Fibroblast of lung (primary cell): ENCODE results near the gene GAS2L1. TPM values are rescaled to one million over a fixed set of nuclear protein-coding genes. Genes with fewer than 3 reads are reported as not detected.

Experiments
- DNase-seq, 2 donors: peaks; one replicate each; pipeline versions ENCODE4 v3.0.0 to v3.0.0-alpha.2; 2010; ENCODE audit warnings: low read depth in 2 of 2
- H2AFZ ChIP-seq: 2 replicates; pipeline ENCODE4 v1.5.1; 2012; ENCODE audit warnings: low read length, control low read depth, inconsistent platforms
- H3K27ac ChIP-seq: 2 replicates; pipeline ENCODE4 v1.5.1; 2011; ENCODE audit warnings: low read length, control low read depth; ENCODE audit not compliant: insufficient read depth
- H3K27me3 ChIP-seq: 2 replicates; pipeline ENCODE4 v1.5.1; 2011; ENCODE audit warnings: mild to moderate bottlenecking, low read length; ENCODE audit not compliant: control insufficient read depth, insufficient read depth
- H3K36me3 ChIP-seq: 2 replicates; pipeline ENCODE4 v1.5.1; 2011; ENCODE audit warnings: low read length; ENCODE audit not compliant: control insufficient read depth, insufficient read depth
- H3K4me1 ChIP-seq: 2 replicates; pipeline ENCODE4 v1.5.1; 2011; ENCODE audit warnings: low read length; ENCODE audit not compliant: control insufficient read depth, insufficient read depth; ENCODE audit errors: extremely low read depth
- H3K4me2 ChIP-seq: 2 replicates; pipeline ENCODE4 v1.5.1; 2011; ENCODE audit warnings: low read length, control low read depth; ENCODE audit not compliant: insufficient read depth; ENCODE audit errors: extremely low read depth
- H3K4me3 ChIP-seq, 4 experiments: fragments of 200-600 bp in 1 of 4; sonication (generic) in 1 of 4; replicated peaks in 1 of 4; 2 replicates each; pipeline ENCODE4 v1.5.1; 2011 to 2016; ENCODE audit warnings: low read length in 4 of 4, low read depth in 3 of 4, mild to moderate bottlenecking in 3 of 4, control low read depth in 2 of 4, inconsistent platforms in 1 of 4, mixed read lengths in 1 of 4; ENCODE audit not compliant: insufficient read depth in 1 of 4; ENCODE audit errors: control extremely low read depth in 1 of 4
- H3K79me2 ChIP-seq: 2 replicates; pipeline ENCODE4 v1.5.1; 2012; ENCODE audit warnings: mild to moderate bottlenecking, low read length, inconsistent platforms; ENCODE audit not compliant: control insufficient read depth, insufficient read depth
- H3K9ac ChIP-seq: 2 replicates; pipeline ENCODE4 v1.5.1; 2011; ENCODE audit warnings: mild to moderate bottlenecking, low read length, control low read depth; ENCODE audit not compliant: insufficient read depth
- H3K9me3 ChIP-seq: 2 replicates; pipeline ENCODE4 v1.5.1; 2012; ENCODE audit warnings: low read depth, low read length; ENCODE audit not compliant: control insufficient read depth, insufficient read depth
- H4K20me1 ChIP-seq: 2 replicates; pipeline ENCODE4 v1.5.1; 2011; ENCODE audit warnings: low read length; ENCODE audit not compliant: control insufficient read depth, insufficient read depth; ENCODE audit errors: extremely low read depth
- EZH2 ChIP-seq: IDR thresholded peaks from 2 replicates; pipeline ENCODE4 v1.5.1; 2012; ENCODE audit warnings: low read length, control low read depth, mild to moderate bottlenecking; ENCODE audit errors: missing control alignments
- polyA plus RNA-seq, 2 donors: library from polyadenylated mRNA; depleted of rRNA in 1 of 2; stranded (reverse) in 1 of 2; unstranded in 1 of 2; fragments of >200 nt; gene quantifications; 2 replicates each; pipeline ENCODE4 v1.2.1, GENCODE V29; 2011 to 2012; ENCODE audit warnings: missing spikeins in 1 of 2
- total RNA-seq: library from RNA; depleted of rRNA; stranded (reverse); fragments of >200 nt; gene quantifications from 2 replicates; pipeline ENCODE4 v1.2.1, GENCODE V29; 2014
- TF ChIP-seq, protein P1 (sequence below), 2 donors: IDR thresholded peaks in 1 of 2; conservative IDR thresholded peaks in 1 of 2; 1 replicate in 1 of 2; 2 replicates in 1 of 2; pipeline ENCODE4 v1.5.1; 2011 to 2012; ENCODE audit warnings: low read length in 2 of 2, control low read depth in 1 of 2, inconsistent platforms in 1 of 2, low read depth in 1 of 2, mild to moderate bottlenecking in 1 of 2

The GAS2L1 gene
- total and polyA plus RNA-seq, 2 donors (not counting 1 experiment from before 2014, with no cell fraction given): 5.4 to 8.9 TPM

- no peak overlapping the region for H2AFZ ChIP-seq
- H3K27me3 ChIP-seq: peaks cover 23% of the 10 kb centered on the region
- H4K20me1 ChIP-seq: no peaks in the 10 kb centered on the region
- peak overlapping the region; percentile 64 for H3K4me2 ChIP-seq
- peak overlapping the region; percentile 61 for H3K9ac ChIP-seq
- peaks cover 8% of the 10 kb centered on the region for H3K36me3 ChIP-seq
- DNase-seq: peak; percentile 96 to 97
- peak overlapping the region in 1 of 4 experiments; percentile 40 for H3K4me3 ChIP-seq
- H3K9me3 ChIP-seq: no peaks in the 10 kb centered on the region
- H3K4me1 ChIP-seq: peaks cover 17% of the 10 kb centered on the region
- TF ChIP-seq, protein P1, sequence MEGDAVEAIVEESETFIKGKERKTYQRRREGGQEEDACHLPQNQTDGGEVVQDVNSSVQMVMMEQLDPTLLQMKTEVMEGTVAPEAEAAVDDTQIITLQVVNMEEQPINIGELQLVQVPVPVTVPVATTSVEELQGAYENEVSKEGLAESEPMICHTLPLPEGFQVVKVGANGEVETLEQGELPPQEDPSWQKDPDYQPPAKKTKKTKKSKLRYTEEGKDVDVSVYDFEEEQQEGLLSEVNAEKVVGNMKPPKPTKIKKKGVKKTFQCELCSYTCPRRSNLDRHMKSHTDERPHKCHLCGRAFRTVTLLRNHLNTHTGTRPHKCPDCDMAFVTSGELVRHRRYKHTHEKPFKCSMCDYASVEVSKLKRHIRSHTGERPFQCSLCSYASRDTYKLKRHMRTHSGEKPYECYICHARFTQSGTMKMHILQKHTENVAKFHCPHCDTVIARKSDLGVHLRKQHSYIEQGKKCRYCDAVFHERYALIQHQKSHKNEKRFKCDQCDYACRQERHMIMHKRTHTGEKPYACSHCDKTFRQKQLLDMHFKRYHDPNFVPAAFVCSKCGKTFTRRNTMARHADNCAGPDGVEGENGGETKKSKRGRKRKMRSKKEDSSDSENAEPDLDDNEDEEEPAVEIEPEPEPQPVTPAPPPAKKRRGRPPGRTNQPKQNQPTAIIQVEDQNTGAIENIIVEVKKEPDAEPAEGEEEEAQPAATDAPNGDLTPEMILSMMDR (conservative IDR thresholded peaks at IDR 0.05 in 1 of 2, IDR thresholded peaks at IDR 0.05 in 1 of 2; ENCODE audit: low read depth in 1 of 2, low read length in 2 of 2): no peak
- no peak for TF ChIP-seq EZH2
- peaks cover 14% of the 10 kb centered on the region for H3K79me2 ChIP-seq
- H3K27ac ChIP-seq: peak overlapping the region; percentile 76
These were observed 4.5 kb downstream of the GAS2L1 start for GRCh38 chr22:29310863-29311339.

GRCh38 chr22:29311464-29312217 is 5.2 kb downstream of the GAS2L1 start:
- DNase-seq: no peak
- H2AFZ ChIP-seq: no peak overlapping the region
- H3K9ac ChIP-seq: peak overlapping the region; percentile 61
- peak overlapping the region; percentile 76 for H3K27ac ChIP-seq
- peak overlapping the region in 1 of 4 experiments; percentile 40 for H3K4me3 ChIP-seq
- no peaks in the 10 kb centered on the region for H4K20me1 ChIP-seq
- H3K79me2 ChIP-seq: peaks cover 14% of the 10 kb centered on the region
- peaks cover 30% of the 10 kb centered on the region for H3K27me3 ChIP-seq
- H3K4me1 ChIP-seq: peaks cover 17% of the 10 kb centered on the region
- H3K4me2 ChIP-seq: peak overlapping the region; percentile 64
- no peaks in the 10 kb centered on the region for H3K9me3 ChIP-seq
- TF ChIP-seq, protein P1 (conservative IDR thresholded peaks at IDR 0.05 in 1 of 2, IDR thresholded peaks at IDR 0.05 in 1 of 2; ENCODE audit: low read depth in 1 of 2, low read length in 2 of 2): no peak
- TF ChIP-seq EZH2: no peak
- peaks cover 8% of the 10 kb centered on the region for H3K36me3 ChIP-seq

- H3K4me2 ChIP-seq: no peak overlapping the region
- TF ChIP-seq EZH2: no peak
- TF ChIP-seq, protein P1 (conservative IDR thresholded peaks at IDR 0.05 in 1 of 2, IDR thresholded peaks at IDR 0.05 in 1 of 2; ENCODE audit: low read depth in 1 of 2, low read length in 2 of 2): no peak
- peaks cover 34% of the 10 kb centered on the region for H3K27me3 ChIP-seq
- H3K79me2 ChIP-seq: peaks cover 13% of the 10 kb centered on the region
- H4K20me1 ChIP-seq: no peaks in the 10 kb centered on the region
- H3K9me3 ChIP-seq: no peaks in the 10 kb centered on the region
- H3K4me1 ChIP-seq: peaks cover 17% of the 10 kb centered on the region
- no peak overlapping the region for H3K27ac ChIP-seq
- H3K36me3 ChIP-seq: peaks cover 8% of the 10 kb centered on the region
- DNase-seq: no peak
- no peak overlapping the region for H2AFZ ChIP-seq
- H3K9ac ChIP-seq: no peak overlapping the region
- no peak overlapping the region for H3K4me3 ChIP-seq
These were observed 6.0 kb downstream of the GAS2L1 start for GRCh38 chr22:29312218-29313125.
